Muscle of leg (tissue), 11 donors: ENCODE data around the gene CLEC9A. TPM values are rescaled to one million over a fixed set of nuclear protein-coding genes. Genes with fewer than 3 reads are reported as not detected.
A peak's percentile ranks its signal among the peaks of the same experiment; 100 is the strongest.

Experiments used
- DNase-seq: peaks from one replicate; pipeline ENCODE4 v3.0.0; 2013
- H3K27ac ChIP-seq: one replicate; pipeline ENCODE4 v1.5.1; 2013; ENCODE audit warnings: mild to moderate bottlenecking, low read length, control low read depth
- H3K27me3 ChIP-seq: one replicate; pipeline ENCODE4 v1.6.1; 2013; ENCODE audit warnings: low read length; ENCODE audit not compliant: control insufficient read depth, insufficient read depth
- H3K36me3 ChIP-seq: one replicate; pipeline ENCODE4 v1.6.1; 2013; ENCODE audit warnings: low read length; ENCODE audit not compliant: control insufficient read depth, insufficient read depth
- H3K4me1 ChIP-seq: one replicate; pipeline ENCODE4 v1.6.1; 2013; ENCODE audit warnings: low read length; ENCODE audit not compliant: control insufficient read depth, insufficient read depth
- H3K4me3 ChIP-seq: one replicate; pipeline ENCODE4 v1.5.1; 2013; ENCODE audit warnings: low read length, control low read depth
- H3K9me3 ChIP-seq: replicated peaks from 2 replicates; pipeline ENCODE4 v1.6.1; 2013; ENCODE audit warnings: low read depth, low read length; ENCODE audit not compliant: control insufficient read depth
- WGBS: methylation state at CpG from one replicate; pipeline ENCODE4 v1.1.5; 2013; ENCODE audit warnings: missing lambda C conversion rate; ENCODE audit not compliant: insufficient coverage; 5-methylcytosine and 5-hydroxymethylcytosine counted together
- polyA plus RNA-seq, 8 donors: library from polyadenylated mRNA; unstranded; fragments of 120-200 nt; gene quantifications; one replicate each; pipeline versions ENCODE4 v1.2.1 to v1.2.3, GENCODE V29; 2013; ENCODE audit warnings: inconsistent platforms in 1 of 8, low replicate concordance in 1 of 8; ENCODE audit not compliant: insufficient read length in 8 of 8, insufficient read depth in 1 of 8
- total RNA-seq: library from RNA; stranded (reverse); fragments of 120-200 nt; gene quantifications from one replicate; pipeline ENCODE4 v1.2.4, GENCODE V29; 2013

CLEC9A gene
- total and polyA plus RNA-seq, 9 donors: 0.11 to 0.45 (median 0.19) TPM; not detected in 1

GRCh38 chr12:10101042-10101579, 70.6 kb downstream of the CLEC9A start:
- peak overlapping the region; percentile 11 for H3K27ac ChIP-seq
- H3K9me3 ChIP-seq: no peaks in the 10 kb centered on the region
- no peak overlapping the region for H3K4me3 ChIP-seq
- 9% methylated on average over 4 of the region's 5 CpGs for WGBS
- peak; percentile 91 for DNase-seq
- peaks cover 12% of the 10 kb centered on the region for H3K4me1 ChIP-seq
- H3K36me3 ChIP-seq: no peaks in the 10 kb centered on the region
- no peaks in the 10 kb centered on the region for H3K27me3 ChIP-seq

- Histone ChIP-seq H3K4me1 (peaks cover 12% of the 10 kb centered on the region), H3K9me3 (no peaks in the 10 kb centered on the region), H3K27ac (no peak overlapping the region), H3K27me3 (no peaks in the 10 kb centered on the region), H3K4me3 (no peak overlapping the region), H3K36me3 (no peaks in the 10 kb centered on the region)
- DNase-seq: peak; percentile 16
- 100% methylated on average over 1 of the region's 1 CpG for WGBS
These were observed 71.3 kb downstream of the CLEC9A start for GRCh38 chr12:10101648-10102220.

GRCh38 chr12:10102322-10102721, 71.8 kb downstream of the CLEC9A start:
- H3K4me1 ChIP-seq: peaks cover 12% of the 10 kb centered on the region
- H3K4me3 ChIP-seq: no peak overlapping the region
- H3K36me3 ChIP-seq: no peaks in the 10 kb centered on the region
- no CpG with 5 or more reads among the region's 2 CpGs for WGBS
- no peak overlapping the region for H3K27ac ChIP-seq
- DNase-seq: peak; percentile 24
- no peaks in the 10 kb centered on the region for H3K27me3 ChIP-seq
- no peaks in the 10 kb centered on the region for H3K9me3 ChIP-seq

GRCh38 chr12:10110256-10110844, 79.9 kb downstream of the CLEC9A start:
- DNase-seq: no peak
- no CpG with 5 or more reads among the region's 2 CpGs for whole genome bisulfite sequencing
- H3K27me3 ChIP-seq: no peaks in the 10 kb centered on the region

GRCh38 chr12:10111451-10111850, 81.0 kb downstream of the CLEC9A start:
- Histone ChIP-seq H3K4me3 (no peak overlapping the region), H3K27me3 (no peaks in the 10 kb centered on the region), H3K27ac (no peak overlapping the region), H3K36me3 (no peaks in the 10 kb centered on the region), H3K9me3 (peaks cover 3% of the 10 kb centered on the region), H3K4me1 (no peaks in the 10 kb centered on the region)
- DNase-seq: no peak
- 72% methylated on average over 36 of the region's 38 CpGs for WGBS

More at GRCh38 chr12:10110256-10110844, 79.9 kb downstream of the CLEC9A start:
- no peak overlapping the region for H3K27ac ChIP-seq
- H3K4me1 ChIP-seq: no peaks in the 10 kb centered on the region
- H3K9me3 ChIP-seq: peaks cover 3% of the 10 kb centered on the region
- no peak overlapping the region for H3K4me3 ChIP-seq
- H3K36me3 ChIP-seq: no peaks in the 10 kb centered on the region

GRCh38 chr12:10113075-10113474, 82.6 kb downstream of the CLEC9A start:
- WGBS: no CpG with 5 or more reads among the region's 1 CpG
- no peak overlapping the region for H3K4me3 ChIP-seq
- H3K9me3 ChIP-seq: peaks cover 3% of the 10 kb centered on the region
- no peaks in the 10 kb centered on the region for H3K4me1 ChIP-seq
- H3K36me3 ChIP-seq: no peaks in the 10 kb centered on the region
- no peak for DNase-seq
- no peaks in the 10 kb centered on the region for H3K27me3 ChIP-seq
- H3K27ac ChIP-seq: no peak overlapping the region

GRCh38 chr12:10113920-10114319, 83.4 kb downstream of the CLEC9A start:
- no peaks in the 10 kb centered on the region for H3K36me3 ChIP-seq

GRCh38 chr12:10115311-10115710, 84.8 kb downstream of the CLEC9A start:
- DNase-seq: no peak
- Histone ChIP-seq H3K36me3 (no peaks in the 10 kb centered on the region), H3K27me3 (no peaks in the 10 kb centered on the region), H3K4me1 (no peaks in the 10 kb centered on the region), H3K27ac (no peak overlapping the region), H3K4me3 (no peak overlapping the region), H3K9me3 (peaks cover 3% of the 10 kb centered on the region)
- 86% methylated on average over 14 of the region's 15 CpGs for WGBS

More at GRCh38 chr12:10113920-10114319, 83.4 kb downstream of the CLEC9A start:
- DNase-seq: no peak
- Histone ChIP-seq H3K4me3 (no peak overlapping the region), H3K9me3 (peaks cover 3% of the 10 kb centered on the region), H3K27me3 (no peaks in the 10 kb centered on the region), H3K27ac (no peak overlapping the region), H3K4me1 (no peaks in the 10 kb centered on the region)
- WGBS: no CpG with 5 or more reads among the region's 1 CpG

Other genes starting within 250 kb of the CLEC9A start
- 0.18 TPM for gene KLRF1, start 203.2 kb upstream of the CLEC9A start, total RNA-seq
- under 1 TPM in 6 of 8 donors, not detected in 2; 0.17 to 0.38 (median 0.28) TPM for gene KLRF1, start 203.2 kb upstream of the CLEC9A start, polyA plus RNA-seq
- 4.4 TPM for gene CLEC2B, start 161.3 kb upstream of the CLEC9A start, total RNA-seq
- gene CLEC2B, start 161.3 kb upstream of the CLEC9A start, polyA plus RNA-seq: 1 to 10 TPM in 6 of 8 donors, under 1 TPM in 2; 0.79 to 1.9 (median 1.4) TPM
- not detected for gene KLRF2, start 149.2 kb upstream of the CLEC9A start, total RNA-seq
- gene KLRF2, start 149.2 kb upstream of the CLEC9A start, polyA plus RNA-seq: not detected
- gene CLEC2A, start 98.3 kb upstream of the CLEC9A start, total RNA-seq: not detected
- under 1 TPM in 1 of 8 donors, not detected in 7; 0.36 TPM for gene CLEC2A, start 98.3 kb upstream of the CLEC9A start, polyA plus RNA-seq
- 0.13 TPM for gene CLEC12A, start 59.3 kb upstream of the CLEC9A start, total RNA-seq
- gene CLEC12A, start 59.3 kb upstream of the CLEC9A start, polyA plus RNA-seq: under 1 TPM; 0.26 to 0.95 (median 0.56) TPM
- 0.13 TPM for gene CLEC1B, start 31.6 kb upstream of the CLEC9A start, total RNA-seq
- under 1 TPM in 6 of 8 donors, not detected in 2; 0.08 to 0.48 (median 0.32) TPM for gene CLEC1B, start 31.6 kb upstream of the CLEC9A start, polyA plus RNA-seq
- gene CLEC12B, start 20.1 kb upstream of the CLEC9A start, total RNA-seq: not detected
- gene CLEC12B, start 20.1 kb upstream of the CLEC9A start, polyA plus RNA-seq: under 1 TPM in 1 of 8 donors, not detected in 7; 0.11 TPM
- gene CLEC1A, start 68.3 kb downstream of the CLEC9A start, total RNA-seq: 2.4 TPM
- gene CLEC1A, start 68.3 kb downstream of the CLEC9A start, polyA plus RNA-seq: 1 to 10 TPM; 2.3 to 3.4 (median 3.0) TPM
- gene CLEC7A, start 99.5 kb downstream of the CLEC9A start, total RNA-seq: 1.2 TPM
- 1 to 10 TPM in 6 of 8 donors, under 1 TPM in 2; 0.71 to 2.2 (median 1.4) TPM for gene CLEC7A, start 99.5 kb downstream of the CLEC9A start, polyA plus RNA-seq
- gene OLR1, start 141.4 kb downstream of the CLEC9A start, total RNA-seq: 0.13 TPM
- gene OLR1, start 141.4 kb downstream of the CLEC9A start, polyA plus RNA-seq: 1 to 10 TPM in 1 of 8 donors, under 1 TPM in 7; 0.22 to 2.0 (median 0.66) TPM
- gene TMEM52B, start 148.3 kb downstream of the CLEC9A start, total RNA-seq: not detected
- gene TMEM52B, start 148.3 kb downstream of the CLEC9A start, polyA plus RNA-seq: under 1 TPM in 7 of 8 donors, not detected in 1; 0.05 to 0.52 (median 0.17) TPM
- 21.6 TPM for gene GABARAPL1, start 182.2 kb downstream of the CLEC9A start, total RNA-seq
- 10 to 100 TPM; 16.3 to 27.7 (median 21.1) TPM for gene GABARAPL1, start 182.2 kb downstream of the CLEC9A start, polyA plus RNA-seq